Astrocyte (in vitro differentiated cells and primary cell): ENCODE results near the gene CYP8B1.

Source experiments
- CTCF ChIP-seq: IDR thresholded peaks from 2 replicates; pipeline ENCODE4 v1.5.1; 2011; ENCODE audit warnings: low read depth, mild to moderate bottlenecking, inconsistent platforms, low read length, moderate library complexity; ENCODE audit not compliant: insufficient read depth
- EZH2 ChIP-seq: IDR thresholded peaks from 2 replicates; pipeline ENCODE4 v1.6.1; 2012; ENCODE audit warnings: mild to moderate bottlenecking, low read length, inconsistent platforms; ENCODE audit not compliant: insufficient read depth

GRCh38 chr3:42856544-42856943 lies 19.1 kb downstream of the CYP8B1 start:
- no peak for TF ChIP-seq CTCF
- TF ChIP-seq EZH2, result no peak
